Dermis lymphatic vessel endothelial cell (primary cell): ENCODE results near the gene RNF180. TPM values are rescaled to one million over a fixed set of nuclear protein-coding genes. Genes with fewer than 3 reads are reported as not detected.

Source experiments
- total RNA-seq: library from RNA; depleted of rRNA; stranded (reverse); fragments of >200 nt; gene quantifications from 2 replicates; pipeline ENCODE4 v1.2.1, GENCODE V29; 2014

RNF180 gene, protein sequence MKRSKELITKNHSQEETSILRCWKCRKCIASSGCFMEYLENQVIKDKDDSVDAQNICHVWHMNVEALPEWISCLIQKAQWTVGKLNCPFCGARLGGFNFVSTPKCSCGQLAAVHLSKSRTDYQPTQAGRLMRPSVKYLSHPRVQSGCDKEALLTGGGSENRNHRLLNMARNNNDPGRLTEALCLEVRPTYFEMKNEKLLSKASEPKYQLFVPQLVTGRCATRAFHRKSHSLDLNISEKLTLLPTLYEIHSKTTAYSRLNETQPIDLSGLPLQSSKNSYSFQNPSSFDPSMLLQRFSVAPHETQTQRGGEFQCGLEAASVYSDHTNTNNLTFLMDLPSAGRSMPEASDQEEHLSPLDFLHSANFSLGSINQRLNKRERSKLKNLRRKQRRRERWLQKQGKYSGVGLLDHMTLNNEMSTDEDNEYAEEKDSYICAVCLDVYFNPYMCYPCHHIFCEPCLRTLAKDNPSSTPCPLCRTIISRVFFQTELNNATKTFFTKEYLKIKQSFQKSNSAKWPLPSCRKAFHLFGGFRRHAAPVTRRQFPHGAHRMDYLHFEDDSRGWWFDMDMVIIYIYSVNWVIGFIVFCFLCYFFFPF
- 1.3 and 4.9 TPM in 2 replicates for total RNA-seq

DNA sequence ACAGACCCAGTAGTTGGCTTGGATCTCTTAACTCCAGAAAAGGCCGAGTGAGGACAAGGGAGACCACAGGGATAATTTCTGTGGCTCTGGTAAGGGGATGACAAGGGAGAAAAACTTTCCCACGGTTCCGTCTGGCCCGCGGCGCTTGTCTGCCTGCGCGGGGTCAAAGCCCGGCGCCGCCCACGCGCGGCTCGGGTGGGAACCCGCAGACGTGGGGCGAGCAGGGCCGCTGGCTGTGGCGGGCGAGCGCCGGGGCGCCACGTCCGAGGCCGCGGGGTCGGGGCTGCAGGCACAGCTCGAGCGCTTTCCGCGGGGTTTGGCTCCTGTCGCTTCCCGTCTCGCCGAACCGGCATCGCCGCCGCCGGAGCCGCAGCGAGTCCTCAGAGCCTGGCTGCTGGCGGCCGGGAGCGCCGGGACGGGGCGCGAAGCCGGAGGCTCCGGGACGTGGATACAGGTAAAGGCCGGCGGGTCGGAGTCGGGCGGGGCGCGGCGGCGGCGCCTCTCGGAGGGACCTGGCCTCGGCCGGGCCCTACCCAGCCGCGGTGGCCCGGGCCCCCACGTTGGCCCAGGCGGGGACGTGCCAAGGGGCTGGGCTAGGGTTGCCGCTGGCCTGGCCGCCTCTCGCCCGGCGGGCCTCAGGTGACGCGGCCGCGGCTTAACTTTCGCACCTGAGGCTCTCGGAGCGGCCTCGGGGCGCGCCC lies at the start of gene RNF180:
RNF180 (plus strand) TSS at position 344 of the 701 bp plus-strand sequence. CDS start 34,965 bp downstream, outside the sequence.

Other genes with a start within 250 kb of the RNF180 start
- not detected in 2 replicates for gene HTR1A, start 203.4 kb upstream of the RNF180 start, total RNA-seq